Loucy (cell line): ENCODE measurements around the gene VAV2.

Experiments used
- EZH2phosphoT487 ChIP-seq: fragments of 200-600 bp; IDR thresholded peaks from 2 replicates; pipeline ENCODE4 v1.6.1; 2018; ENCODE audit warnings: antibody characterized with exemption, mild to moderate bottlenecking, moderate library complexity, borderline replicate concordance
- TF ChIP-seq, protein P1 (sequence below): fragments of 200-600 bp; sonication (generic); conservative IDR thresholded peaks from 2 replicates; pipeline ENCODE4 v1.5.1; 2014; ENCODE audit warnings: mild to moderate bottlenecking, antibody characterized with exemption, low read length

DNA sequence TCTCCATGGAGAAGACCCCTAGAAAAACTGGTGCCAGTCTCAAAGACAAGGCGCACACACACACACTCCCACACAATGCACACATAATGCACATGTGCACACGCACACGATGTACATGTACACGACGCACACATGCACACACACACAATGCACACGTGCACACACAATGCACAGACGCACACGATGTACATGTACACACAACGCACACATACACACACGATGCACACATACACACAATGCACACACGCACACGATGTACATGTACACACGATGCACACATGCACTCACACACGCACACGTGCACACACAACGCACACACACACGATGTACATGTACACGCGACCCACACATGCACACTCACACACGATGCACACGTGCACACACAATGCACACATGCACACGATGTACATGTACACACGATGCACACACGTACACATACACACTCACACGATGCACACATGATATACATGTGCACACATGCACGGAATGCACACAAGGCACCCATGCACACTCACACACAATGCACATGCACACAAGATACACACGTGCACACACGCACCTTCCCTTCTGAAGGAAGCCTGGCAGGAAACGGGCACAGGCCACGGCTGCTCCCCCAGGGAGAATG lies 76.5 kb downstream of the VAV2 start:
- TF ChIP-seq, protein P1, sequence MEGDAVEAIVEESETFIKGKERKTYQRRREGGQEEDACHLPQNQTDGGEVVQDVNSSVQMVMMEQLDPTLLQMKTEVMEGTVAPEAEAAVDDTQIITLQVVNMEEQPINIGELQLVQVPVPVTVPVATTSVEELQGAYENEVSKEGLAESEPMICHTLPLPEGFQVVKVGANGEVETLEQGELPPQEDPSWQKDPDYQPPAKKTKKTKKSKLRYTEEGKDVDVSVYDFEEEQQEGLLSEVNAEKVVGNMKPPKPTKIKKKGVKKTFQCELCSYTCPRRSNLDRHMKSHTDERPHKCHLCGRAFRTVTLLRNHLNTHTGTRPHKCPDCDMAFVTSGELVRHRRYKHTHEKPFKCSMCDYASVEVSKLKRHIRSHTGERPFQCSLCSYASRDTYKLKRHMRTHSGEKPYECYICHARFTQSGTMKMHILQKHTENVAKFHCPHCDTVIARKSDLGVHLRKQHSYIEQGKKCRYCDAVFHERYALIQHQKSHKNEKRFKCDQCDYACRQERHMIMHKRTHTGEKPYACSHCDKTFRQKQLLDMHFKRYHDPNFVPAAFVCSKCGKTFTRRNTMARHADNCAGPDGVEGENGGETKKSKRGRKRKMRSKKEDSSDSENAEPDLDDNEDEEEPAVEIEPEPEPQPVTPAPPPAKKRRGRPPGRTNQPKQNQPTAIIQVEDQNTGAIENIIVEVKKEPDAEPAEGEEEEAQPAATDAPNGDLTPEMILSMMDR, result no peak
- TF ChIP-seq EZH2phosphoT487, result no peak
